Neural cell (in vitro differentiated cells): ENCODE data around the gene ARRDC2. TPM values are rescaled to one million over a fixed set of nuclear protein-coding genes. Genes with fewer than 3 reads are reported as not detected.

Source experiments
- H2AFZ ChIP-seq: fragments of 200-600, 300-800 bp; sonication (generic), shearing (Covaris generic); 2 replicates; pipeline ENCODE4 v1.6.0; 2014; ENCODE audit warnings: low read depth, mild to moderate bottlenecking, antibody characterized with exemption, low read length, moderate library complexity
- H3F3A ChIP-seq: fragments of 200-600 bp; shearing (Covaris generic); 2 replicates; pipeline ENCODE4 v1.6.1; 2016; ENCODE audit warnings: mild to moderate bottlenecking, moderate library complexity, mixed read lengths, antibody characterized with exemption, low read length; ENCODE audit not compliant: insufficient read depth, poor library complexity, severe bottlenecking
- H3K27ac ChIP-seq: fragments of 200-600, 300-800 bp; sonication (generic), shearing (Covaris generic); 2 replicates; pipeline ENCODE4 v1.5.1; 2014; ENCODE audit warnings: mild to moderate bottlenecking, low read length, moderate library complexity
- H3K27me3 ChIP-seq: fragments of 300-800, 200-600 bp; sonication (generic), shearing (Covaris generic); 2 replicates; pipeline ENCODE4 v1.6.0; 2014; ENCODE audit warnings: mild to moderate bottlenecking, low read depth, low read length, moderate library complexity; ENCODE audit not compliant: insufficient read depth
- H3K36me3 ChIP-seq: fragments of 300-800, 200-600 bp; sonication (generic), shearing (Covaris generic); 2 replicates; pipeline ENCODE4 v1.5.1; 2014; ENCODE audit warnings: mild to moderate bottlenecking, antibody characterized with exemption, low read length, moderate library complexity; ENCODE audit not compliant: insufficient read depth
- H3K4me2 ChIP-seq: fragments of 300-800, 200-600 bp; sonication (generic), shearing (Covaris generic); 2 replicates; pipeline ENCODE4 v1.6.0; 2014; ENCODE audit warnings: mild to moderate bottlenecking, low read length
- H3K4me3 ChIP-seq: fragments of 300-800, 200-600 bp; sonication (generic), shearing (Covaris generic); 2 replicates; pipeline ENCODE4 v1.5.1; 2014; ENCODE audit warnings: mild to moderate bottlenecking, low read length, moderate library complexity
- H3K79me2 ChIP-seq: fragments of 200-600 bp; shearing (Covaris generic); replicated peaks from 2 replicates; pipeline ENCODE4 v1.6.0; 2014; ENCODE audit warnings: mild to moderate bottlenecking, low read length, moderate library complexity; ENCODE audit not compliant: insufficient read depth
- H3K9ac ChIP-seq: fragments of 300-800, 200-600 bp; sonication (generic), shearing (Covaris generic); 2 replicates; pipeline ENCODE4 v1.6.1; 2016; ENCODE audit warnings: mild to moderate bottlenecking, low read length, mixed read lengths
- H3K9me2 ChIP-seq: fragments of 200-600 bp; shearing (Covaris generic); 2 replicates; pipeline ENCODE4 v1.6.1; 2016; ENCODE audit warnings: mild to moderate bottlenecking, low read length, mixed read lengths; ENCODE audit not compliant: insufficient read depth
- H3K9me3 ChIP-seq: fragments of 200-600, 300-800 bp; sonication (generic), shearing (Covaris generic); 2 replicates; pipeline ENCODE4 v1.6.1; 2016; ENCODE audit warnings: mild to moderate bottlenecking, mixed run types, low read length, moderate library complexity, mixed read lengths
- H4K20me1 ChIP-seq: fragments of 200-600 bp; shearing (Covaris generic); 2 replicates; pipeline ENCODE4 v1.6.1; 2016; ENCODE audit warnings: mild to moderate bottlenecking, mixed run types; ENCODE audit not compliant: insufficient read depth
- EP300 ChIP-seq: fragments of 450-650 bp; conservative IDR thresholded peaks from 2 replicates; pipeline ENCODE4 v1.6.1; 2014; ENCODE audit warnings: antibody characterized with exemption, mild to moderate bottlenecking, moderate library complexity; ENCODE audit not compliant: poor library complexity, severe bottlenecking
- EZH2 ChIP-seq: fragments of 200-600, 300-800 bp; shearing (Covaris generic), sonication (generic); IDR thresholded peaks from 2 replicates; pipeline ENCODE4 v1.6.1; 2014; ENCODE audit warnings: antibody characterized with exemption, low read length, borderline replicate concordance, mild to moderate bottlenecking; ENCODE audit not compliant: insufficient read depth, poor library complexity, severe bottlenecking
- MXI1 ChIP-seq: fragments of 450-650 bp; conservative IDR thresholded peaks from 2 replicates; pipeline ENCODE4 v1.6.1; 2014; ENCODE audit warnings: antibody characterized with exemption, mild to moderate bottlenecking; ENCODE audit not compliant: poor library complexity, severe bottlenecking
- POLR2AphosphoS5 ChIP-seq: IDR thresholded peaks from 2 replicates; pipeline ENCODE4 v1.6.1; 2012
- RAD21 ChIP-seq: fragments of 450-650 bp; conservative IDR thresholded peaks from 2 replicates; pipeline ENCODE4 v1.6.1; 2014; ENCODE audit warnings: antibody characterized with exemption, mild to moderate bottlenecking, moderate library complexity
- REST ChIP-seq: IDR thresholded peaks from 2 replicates; pipeline ENCODE4 v1.6.1; 2012; ENCODE audit warnings: borderline replicate concordance
- SMC3 ChIP-seq: fragments of 450-650 bp; conservative IDR thresholded peaks from 2 replicates; pipeline ENCODE4 v1.6.1; 2014; ENCODE audit warnings: antibody characterized with exemption, mild to moderate bottlenecking, moderate library complexity; ENCODE audit not compliant: poor library complexity
- TAF1 ChIP-seq: IDR thresholded peaks from 2 replicates; pipeline ENCODE4 v1.6.1; 2012; ENCODE audit warnings: low read depth
- polyA plus RNA-seq: library from polyadenylated mRNA; depleted of rRNA; stranded (reverse); fragments of >200 nt; gene quantifications from 2 replicates; pipeline ENCODE4 v1.2.3, GENCODE V29; 2014
- TF ChIP-seq, protein P1 (sequence below): fragments of 450-650 bp; IDR thresholded peaks from 2 replicates; pipeline ENCODE4 v1.5.1; 2014; ENCODE audit warnings: antibody characterized with exemption, mild to moderate bottlenecking, moderate library complexity; ENCODE audit not compliant: poor library complexity, severe bottlenecking

The ARRDC2 gene
- polyA plus RNA-seq, 1 donor from 2014 or later = 3.6 TPM

- Histone ChIP-seq H3F3A (no peaks in the 10 kb centered on the region), H3K9me3 (no peaks in the 10 kb centered on the region), H4K20me1 (no peaks in the 10 kb centered on the region), H3K4me3 (no peak overlapping the region), H3K9me2 (no peaks in the 10 kb centered on the region), H3K27ac (no peak overlapping the region), H3K4me2 (no peak overlapping the region), H3K27me3 (no peaks in the 10 kb centered on the region), H3K9ac (no peak overlapping the region), H3K36me3 (no peaks in the 10 kb centered on the region), H3K79me2 (no peaks in the 10 kb centered on the region), H2AFZ (no peak overlapping the region)
- no peak for TF ChIP-seq REST
- no peak for TF ChIP-seq EZH2
- TF ChIP-seq MXI1 = no peak
- TF ChIP-seq TAF1 = no peak
- TF ChIP-seq, protein P1, sequence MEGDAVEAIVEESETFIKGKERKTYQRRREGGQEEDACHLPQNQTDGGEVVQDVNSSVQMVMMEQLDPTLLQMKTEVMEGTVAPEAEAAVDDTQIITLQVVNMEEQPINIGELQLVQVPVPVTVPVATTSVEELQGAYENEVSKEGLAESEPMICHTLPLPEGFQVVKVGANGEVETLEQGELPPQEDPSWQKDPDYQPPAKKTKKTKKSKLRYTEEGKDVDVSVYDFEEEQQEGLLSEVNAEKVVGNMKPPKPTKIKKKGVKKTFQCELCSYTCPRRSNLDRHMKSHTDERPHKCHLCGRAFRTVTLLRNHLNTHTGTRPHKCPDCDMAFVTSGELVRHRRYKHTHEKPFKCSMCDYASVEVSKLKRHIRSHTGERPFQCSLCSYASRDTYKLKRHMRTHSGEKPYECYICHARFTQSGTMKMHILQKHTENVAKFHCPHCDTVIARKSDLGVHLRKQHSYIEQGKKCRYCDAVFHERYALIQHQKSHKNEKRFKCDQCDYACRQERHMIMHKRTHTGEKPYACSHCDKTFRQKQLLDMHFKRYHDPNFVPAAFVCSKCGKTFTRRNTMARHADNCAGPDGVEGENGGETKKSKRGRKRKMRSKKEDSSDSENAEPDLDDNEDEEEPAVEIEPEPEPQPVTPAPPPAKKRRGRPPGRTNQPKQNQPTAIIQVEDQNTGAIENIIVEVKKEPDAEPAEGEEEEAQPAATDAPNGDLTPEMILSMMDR = no peak
- no peak for TF ChIP-seq POLR2AphosphoS5
- TF ChIP-seq SMC3 = no peak
- no peak for TF ChIP-seq RAD21
- no peak for TF ChIP-seq EP300
Measured at GRCh38 chr19:17974551-17974950, 33.4 kb upstream of the ARRDC2 start.

DNA sequence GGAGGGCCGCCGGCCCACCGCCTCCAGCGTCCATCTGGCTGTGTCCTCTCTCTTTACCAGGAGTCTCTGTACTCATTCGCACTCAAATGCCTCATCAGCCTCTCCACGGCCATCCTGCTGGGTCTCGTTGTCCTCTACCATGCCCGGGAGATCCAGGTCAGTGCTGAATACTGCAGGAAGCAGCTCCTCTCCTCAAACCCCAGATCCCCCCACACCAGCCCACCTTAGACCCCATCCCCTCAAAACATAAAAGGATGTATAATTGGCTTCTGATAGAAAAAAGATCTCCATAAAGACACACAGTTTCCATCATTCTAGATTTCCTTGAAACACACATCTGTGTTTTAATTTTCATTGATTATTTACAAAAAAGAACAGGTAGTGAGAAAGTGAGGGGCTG lies 32.9 kb upstream of the ARRDC2 start:
- Histone ChIP-seq H3K36me3 (no peaks in the 10 kb centered on the region), H3K27me3 (no peaks in the 10 kb centered on the region), H3K27ac (no peak overlapping the region), H3K4me2 (no peak overlapping the region), H2AFZ (no peak overlapping the region), H3K9me2 (no peaks in the 10 kb centered on the region), H3K9ac (no peak overlapping the region), H3K9me3 (no peaks in the 10 kb centered on the region), H3K4me3 (no peak overlapping the region), H3F3A (no peaks in the 10 kb centered on the region), H4K20me1 (no peaks in the 10 kb centered on the region), H3K79me2 (no peaks in the 10 kb centered on the region)
- TF ChIP-seq EZH2 (no peak), RAD21 (no peak), MXI1 (no peak), EP300 (no peak), POLR2AphosphoS5 (no peak), SMC3 (no peak), REST (no peak), TAF1 (no peak)
- TF ChIP-seq, protein P1 = no peak
